GM19351 (cell line): ENCODE data around the gene TOB2.
A peak's percentile ranks its signal among the peaks of the same experiment; 100 is the strongest.
"Not testable (repeated sequence)": the region's sequence is repeated elsewhere in the genome, so short reads cannot be mapped to it uniquely, and the experiment has no call there.

Source experiments
- ATAC-seq: cut with Tn5 transposase; IDR thresholded peaks from one replicate; pipeline ENCODE4 v1.9.1; 2021; ENCODE audit warnings: mild to moderate bottlenecking, moderate library complexity; ENCODE audit not compliant: unreplicated experiment

TOB2 gene

DNA sequence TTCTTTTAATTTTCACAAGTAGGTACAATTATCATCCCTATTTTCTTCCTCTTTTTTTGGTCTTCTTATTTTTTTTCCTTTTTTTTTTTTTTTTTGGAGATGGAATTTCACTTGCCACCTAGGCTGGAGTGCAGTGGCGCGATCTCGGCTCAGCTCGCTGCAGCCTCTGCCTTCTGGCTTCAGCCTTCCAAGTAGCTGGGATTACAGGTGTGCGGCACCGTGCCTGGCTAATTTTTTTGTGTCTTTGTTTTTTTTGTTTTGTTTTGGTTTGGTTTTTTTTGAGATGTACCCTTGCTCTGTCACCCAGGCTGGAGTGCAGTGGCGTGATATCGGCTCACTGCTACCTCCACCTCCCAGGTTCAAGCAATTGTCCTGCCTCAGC, 16.7 kb downstream of the TOB2 start:
- ATAC-seq = no peak

DNA sequence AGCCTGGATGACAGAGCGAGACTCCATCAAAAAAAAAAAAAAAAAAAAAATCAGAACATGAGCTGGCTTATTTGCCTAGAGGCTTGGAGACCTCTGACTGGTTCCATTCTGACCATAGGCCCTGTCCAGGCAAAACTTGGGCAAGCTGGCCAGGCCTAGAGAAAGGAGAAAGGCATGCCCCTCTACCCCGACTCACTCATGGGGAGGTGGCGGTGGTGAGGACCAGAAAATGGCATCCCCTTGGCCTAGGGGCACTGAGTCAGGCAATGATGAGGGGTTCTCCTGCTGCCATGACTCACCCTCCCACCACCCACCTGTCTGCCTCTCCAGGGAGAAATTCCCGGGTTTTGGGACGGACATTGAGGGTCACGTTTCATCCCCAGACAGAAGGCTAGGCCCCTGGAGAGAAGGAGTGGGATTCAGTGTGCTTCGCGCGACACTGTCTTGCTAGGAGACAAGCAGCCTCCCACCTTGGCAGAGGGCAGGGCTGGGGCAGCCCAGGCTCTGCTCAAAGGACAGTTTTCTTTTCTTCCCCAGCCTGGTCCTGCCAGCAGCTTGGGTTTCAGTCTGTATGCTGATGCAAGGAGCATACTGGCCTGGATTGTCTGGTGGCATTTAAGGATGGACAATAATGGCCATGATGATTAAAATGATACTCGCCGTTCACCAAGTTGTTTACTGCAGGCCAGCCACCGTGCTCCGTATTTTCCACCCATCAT, 17.2 kb downstream of the TOB2 start:
- ATAC-seq = no peak

DNA sequence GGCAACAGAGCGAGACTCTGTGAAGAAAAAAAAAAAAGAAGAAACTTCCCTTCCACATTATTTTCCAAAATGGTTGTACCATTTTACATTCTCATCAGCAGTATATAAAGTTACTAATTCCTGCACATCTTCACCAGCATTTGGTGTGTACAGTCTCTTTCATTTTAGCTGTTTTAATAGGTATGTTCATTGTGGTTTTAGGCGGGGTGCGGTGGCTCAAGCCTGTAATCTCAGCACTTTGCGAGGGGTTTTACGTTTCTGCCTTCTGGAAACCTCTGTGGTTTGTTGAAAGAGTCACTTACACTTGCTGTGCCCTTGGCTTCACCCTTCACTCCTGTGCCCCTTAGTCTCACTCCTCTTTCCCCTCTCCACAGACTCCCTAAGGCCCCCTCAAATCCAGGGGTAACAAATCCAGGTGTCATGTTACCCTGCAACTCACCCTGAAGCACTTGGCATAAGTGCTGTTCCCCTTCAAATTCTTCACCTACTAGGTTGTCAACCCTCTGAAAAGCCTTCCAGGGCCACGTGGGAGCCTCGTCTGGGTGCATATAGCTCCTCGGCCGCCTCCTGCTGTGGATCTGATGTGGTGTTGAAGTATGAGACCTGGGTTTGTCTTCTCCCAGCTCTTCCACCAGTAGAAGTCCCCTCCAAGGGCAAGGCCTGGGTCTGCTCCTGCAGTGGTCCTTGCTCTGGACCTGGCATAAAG, 20.8 kb downstream of the TOB2 start:
- no peak for ATAC-seq

DNA sequence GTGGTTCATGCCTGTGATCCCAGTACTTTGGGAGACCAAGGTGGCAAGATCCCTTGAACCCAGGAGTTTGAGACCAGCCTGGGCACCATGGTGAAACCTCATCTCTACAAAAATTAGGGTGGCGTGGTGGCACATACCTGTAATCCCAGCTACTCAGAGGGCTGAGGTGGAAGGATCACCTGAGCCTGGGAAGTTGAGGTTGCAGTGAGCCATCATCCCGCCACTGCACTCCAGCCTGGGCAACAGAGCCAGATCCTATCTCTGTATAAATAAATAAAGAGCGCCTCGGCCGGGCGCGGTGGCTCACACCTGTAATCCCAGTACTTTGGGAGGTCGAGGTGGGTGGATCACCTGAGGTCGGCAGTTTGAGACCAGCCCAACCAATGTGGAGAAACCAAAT, 27.9 kb downstream of the TOB2 start:
- ATAC-seq = no peak

GRCh38 chr22:41417622-41418390, 28.8 kb downstream of the TOB2 start:
- ATAC-seq = no peak

- no peak for ATAC-seq
Measured at GRCh38 chr22:41415554-41415953, 31.0 kb downstream of the TOB2 start.

DNA sequence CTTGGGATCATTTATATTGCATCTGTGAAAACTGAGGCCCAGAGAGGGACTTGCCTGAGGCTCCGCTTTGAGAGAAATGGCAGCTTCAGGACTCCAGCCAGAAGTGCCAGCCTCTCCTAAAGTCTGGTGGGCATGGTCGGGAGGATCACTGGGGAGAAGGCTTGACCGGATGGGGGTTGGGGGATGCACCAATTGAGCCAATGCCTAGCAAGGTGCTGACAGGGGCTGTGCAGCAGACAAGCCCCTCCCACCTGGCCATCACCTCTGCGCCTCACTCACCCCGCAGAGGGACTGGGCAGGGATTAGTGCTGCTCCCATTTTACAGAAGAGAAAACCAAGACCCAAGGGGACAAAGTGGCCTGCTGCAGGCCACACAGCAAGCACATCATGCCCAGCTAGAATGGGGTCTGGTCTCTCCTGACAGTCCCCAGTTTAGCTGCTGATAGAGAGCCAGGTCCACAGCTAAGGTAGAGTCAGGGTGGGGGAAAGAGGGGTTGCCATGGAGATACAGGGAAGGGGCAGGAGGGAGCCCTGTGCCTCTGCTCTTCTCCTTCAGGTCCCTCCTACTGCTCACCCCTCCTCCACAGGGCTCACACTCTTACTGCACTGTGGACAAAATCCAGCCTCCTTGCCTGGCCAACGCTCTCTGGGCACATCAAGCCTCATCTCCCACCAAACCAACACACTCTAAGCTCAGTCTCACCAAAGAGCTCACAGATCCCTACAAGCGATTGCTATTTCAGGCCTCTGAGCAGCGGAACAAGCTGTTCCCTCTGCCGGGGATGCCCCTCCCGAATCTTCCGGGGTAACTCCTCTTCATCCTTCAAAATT, 35.4 kb downstream of the TOB2 start:
- ATAC-seq = no peak

- ATAC-seq = no peak
Measured at GRCh38 chr22:41410311-41410751, 36.3 kb downstream of the TOB2 start.

- no peak for ATAC-seq
Measured at GRCh38 chr22:41408665-41409064, 37.9 kb downstream of the TOB2 start.

GRCh38 chr22:41407433-41407832, 39.2 kb downstream of the TOB2 start:
- ATAC-seq = no peak

GRCh38 chr22:41406410-41406809, 40.2 kb downstream of the TOB2 start:
- ATAC-seq = no peak

GRCh38 chr22:41405588-41405987, 41.0 kb downstream of the TOB2 start:
- no peak for ATAC-seq

DNA sequence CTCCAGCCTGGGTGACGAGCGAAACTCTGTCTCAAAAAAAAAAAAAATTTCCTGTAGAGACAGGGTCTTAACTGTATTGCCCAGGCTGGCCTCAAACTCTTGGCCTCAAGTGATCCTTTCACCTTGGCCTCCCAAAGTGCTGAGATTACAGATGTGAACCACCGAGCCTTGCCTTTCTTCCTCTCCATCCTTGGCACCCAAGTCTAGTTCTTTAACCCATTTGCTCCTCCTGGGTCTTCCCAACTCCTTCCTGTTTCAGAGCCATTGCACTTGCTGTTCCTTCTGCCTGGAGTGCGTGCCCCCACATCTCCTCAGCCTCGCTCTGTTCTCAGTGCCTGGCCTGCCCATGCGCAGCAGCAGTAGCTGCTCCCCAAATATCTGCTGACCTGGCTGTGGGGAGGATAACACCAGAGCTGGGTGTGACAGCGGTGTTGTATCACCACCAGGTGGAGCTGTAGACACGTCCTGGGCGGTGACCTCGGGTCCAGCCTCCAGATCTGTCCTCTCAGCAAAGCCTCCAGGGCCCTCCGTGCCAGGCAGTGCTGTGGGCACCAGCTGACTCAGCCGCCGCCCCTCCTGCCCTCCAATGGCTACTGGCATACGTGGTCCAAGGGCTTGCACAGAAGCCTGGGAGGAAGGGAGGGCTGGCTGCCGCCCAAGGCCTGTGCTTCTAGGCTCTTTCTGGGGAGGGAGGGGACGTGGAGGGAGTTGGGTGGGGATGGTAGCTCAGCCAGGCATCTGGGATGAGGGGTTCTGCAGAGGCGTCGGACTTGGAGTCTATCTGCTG, 42.9 kb downstream of the TOB2 start:
- peak; percentile 77 for ATAC-seq

DNA sequence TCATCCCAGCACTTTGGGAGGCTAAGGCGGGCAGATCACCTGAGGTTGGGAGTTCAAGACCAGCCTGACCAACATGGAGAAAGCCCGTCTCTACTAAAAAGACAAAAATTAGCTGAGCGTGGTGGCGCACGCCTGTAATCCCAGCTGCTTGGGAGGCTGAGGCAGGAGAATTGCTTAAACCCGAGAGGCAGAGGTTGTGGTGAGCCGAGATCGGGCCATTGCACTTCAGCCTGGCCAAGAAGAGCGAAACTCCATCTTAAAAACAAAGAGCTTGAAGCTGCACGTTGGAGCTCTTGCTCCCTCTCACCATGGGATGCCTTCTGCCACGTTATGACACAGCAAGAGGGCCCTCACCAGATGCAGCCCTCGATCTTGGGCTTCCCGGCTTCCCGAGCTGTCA, 43.8 kb downstream of the TOB2 start:
- ATAC-seq = not testable (repeated sequence)

- no peak for ATAC-seq
Measured at GRCh38 chr22:41401781-41402648, 44.6 kb downstream of the TOB2 start.

DNA sequence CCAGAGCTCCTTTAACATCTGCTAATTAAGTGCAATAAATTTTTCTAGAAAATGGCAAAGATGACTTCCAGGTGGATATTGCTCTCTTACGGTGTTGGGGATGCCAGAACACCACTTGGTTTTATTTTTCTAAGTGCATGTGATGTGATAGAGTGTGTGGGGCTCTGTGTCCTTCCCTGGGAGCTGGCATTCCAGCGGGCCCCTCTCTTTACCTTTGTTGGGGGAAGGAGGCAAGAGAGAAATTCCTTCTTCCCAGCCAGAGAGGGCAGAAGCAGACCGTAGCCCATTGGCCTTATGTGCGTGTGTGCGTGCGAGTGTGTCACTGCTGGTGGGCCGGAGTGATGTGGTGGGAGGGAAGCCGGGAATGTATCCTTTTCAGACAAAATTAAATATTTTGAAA, 47.7 kb downstream of the TOB2 start:
- no peak for ATAC-seq

GRCh38 chr22:41397143-41397811, 49.3 kb downstream of the TOB2 start:
- no peak for ATAC-seq

DNA sequence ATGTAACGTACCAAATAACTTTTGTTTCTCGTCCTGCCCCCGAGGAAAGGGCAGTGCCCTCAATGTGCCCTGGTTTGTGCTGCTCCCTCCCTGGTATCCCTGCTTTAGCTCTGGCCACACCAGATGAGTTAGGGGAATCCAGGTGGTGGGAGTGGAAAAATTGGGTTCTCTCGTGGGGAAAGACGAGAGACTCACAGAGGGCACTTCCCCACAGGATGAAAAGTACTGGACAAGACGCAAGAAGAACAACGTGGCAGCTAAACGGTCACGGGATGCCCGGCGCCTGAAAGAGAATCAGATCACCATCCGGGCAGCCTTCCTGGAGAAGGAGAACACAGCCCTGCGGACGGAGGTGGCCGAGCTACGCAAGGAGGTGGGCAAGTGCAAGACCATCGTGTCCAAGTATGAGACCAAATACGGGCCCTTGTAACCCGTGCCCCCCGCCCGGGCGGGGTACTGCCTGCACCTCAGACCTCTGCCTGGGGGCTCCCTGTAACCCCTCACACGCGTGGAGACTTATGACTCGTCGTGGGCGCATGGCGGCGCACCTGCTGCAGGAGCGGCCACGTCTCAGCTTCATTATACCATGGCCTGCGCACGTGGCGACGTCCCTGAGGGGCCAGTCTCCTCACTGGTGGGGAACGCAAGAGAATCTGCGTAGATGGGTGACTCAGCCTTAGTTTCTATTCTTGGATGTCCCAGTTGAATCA, 50.9 kb downstream of the TOB2 start:
- ATAC-seq = no peak
